GM21717 (cell line): ENCODE results near the gene GDPD3.

Source experiments
- ATAC-seq: cut with Tn5 transposase; IDR thresholded peaks from one replicate; pipeline ENCODE4 v1.9.1; 2021; ENCODE audit warnings: mild to moderate bottlenecking, moderate library complexity; ENCODE audit not compliant: unreplicated experiment

GDPD3 gene

DNA sequence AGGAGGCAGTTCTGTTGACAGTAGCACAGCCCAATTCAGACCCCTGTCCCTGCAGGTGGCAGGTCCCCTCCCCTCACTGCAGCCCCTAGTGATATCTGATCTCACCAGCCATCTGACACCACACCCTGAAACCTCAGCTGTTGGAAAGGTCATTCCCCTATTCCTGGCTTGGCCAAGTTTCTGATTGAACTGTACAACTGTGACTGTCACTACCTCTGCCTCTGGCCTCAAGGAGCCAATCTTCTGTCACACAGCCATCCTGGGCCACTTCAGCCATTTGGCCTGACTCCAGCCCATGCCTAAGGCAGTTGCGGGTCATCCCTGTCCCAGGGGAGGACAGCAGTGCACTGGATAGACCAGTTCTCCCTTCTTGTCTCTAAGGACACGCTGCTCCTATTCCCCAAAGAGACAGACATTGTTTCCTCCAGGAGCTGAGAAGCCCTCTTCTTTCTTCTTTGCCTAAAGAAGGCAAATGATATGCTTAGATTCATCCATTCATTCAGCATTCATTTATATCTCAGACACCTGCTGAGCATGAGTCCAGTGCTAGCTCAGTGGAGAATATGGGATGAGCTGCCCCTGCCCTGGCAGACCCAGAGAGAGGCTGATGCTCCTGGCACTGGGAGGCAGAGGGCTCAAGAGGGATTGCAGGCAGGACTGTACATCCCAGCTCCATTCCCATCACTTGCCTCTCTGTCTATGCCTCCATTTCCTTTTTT lies 52.3 kb downstream of the GDPD3 start:
- no peak for ATAC-seq

DNA sequence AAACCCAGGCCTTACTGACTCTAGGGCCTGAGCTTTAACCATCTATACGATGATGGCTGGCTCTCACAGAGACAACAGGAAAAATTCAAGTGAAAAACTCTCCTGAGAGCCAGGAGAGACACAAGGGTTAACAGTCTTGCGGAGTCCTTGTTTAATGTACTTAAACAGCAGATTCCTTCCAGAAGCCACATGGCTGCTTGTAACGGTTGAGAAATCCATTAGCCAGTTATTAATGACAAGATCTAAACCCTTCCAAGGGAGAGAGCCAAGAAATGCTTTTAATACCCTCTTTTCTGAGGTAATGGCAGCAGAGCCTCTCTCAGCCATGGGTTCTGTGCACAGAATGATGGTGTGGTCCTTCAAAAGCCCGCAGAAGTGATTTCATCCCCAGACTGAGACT lies 53.0 kb downstream of the GDPD3 start:
- ATAC-seq, result no peak

DNA sequence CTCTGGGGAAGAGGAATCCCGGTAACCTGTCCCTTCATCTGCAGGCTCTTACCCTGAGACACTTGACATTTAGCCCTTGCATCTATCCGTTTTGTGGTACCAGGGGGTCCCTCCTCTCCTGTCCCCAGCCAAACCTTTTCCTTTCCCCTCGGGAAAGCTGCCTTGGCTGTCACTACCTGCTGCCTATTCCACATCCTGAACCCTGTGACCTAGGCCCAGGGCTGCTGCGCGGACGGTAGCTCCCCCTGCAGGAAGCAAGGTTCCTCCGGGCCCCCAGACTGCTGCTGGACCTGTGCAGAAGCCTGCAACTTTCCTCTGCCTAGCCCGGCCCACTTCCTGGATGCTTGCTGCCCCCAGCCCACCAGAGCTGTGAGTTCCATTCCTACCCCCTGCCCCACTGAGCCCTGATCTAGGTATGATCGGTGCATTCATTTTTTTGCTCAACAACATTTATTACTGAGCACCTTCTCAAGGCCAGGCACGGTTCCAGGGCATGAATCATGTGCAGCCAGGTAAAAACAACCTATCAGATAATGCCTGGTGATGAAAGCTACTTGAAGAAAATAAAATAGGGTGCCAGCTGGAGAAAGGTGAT lies 58.3 kb downstream of the GDPD3 start:
- ATAC-seq, result no peak
